ENCODE data around the gene COMT.

COMT gene

GRCh38 chr22:19951346-19951745, 9.8 kb downstream of the COMT start:
- H3K4me3 ChIP-seq (ENCODE audit: low read depth, low read length): no peak overlapping the region
- TF ChIP-seq, protein P1, sequence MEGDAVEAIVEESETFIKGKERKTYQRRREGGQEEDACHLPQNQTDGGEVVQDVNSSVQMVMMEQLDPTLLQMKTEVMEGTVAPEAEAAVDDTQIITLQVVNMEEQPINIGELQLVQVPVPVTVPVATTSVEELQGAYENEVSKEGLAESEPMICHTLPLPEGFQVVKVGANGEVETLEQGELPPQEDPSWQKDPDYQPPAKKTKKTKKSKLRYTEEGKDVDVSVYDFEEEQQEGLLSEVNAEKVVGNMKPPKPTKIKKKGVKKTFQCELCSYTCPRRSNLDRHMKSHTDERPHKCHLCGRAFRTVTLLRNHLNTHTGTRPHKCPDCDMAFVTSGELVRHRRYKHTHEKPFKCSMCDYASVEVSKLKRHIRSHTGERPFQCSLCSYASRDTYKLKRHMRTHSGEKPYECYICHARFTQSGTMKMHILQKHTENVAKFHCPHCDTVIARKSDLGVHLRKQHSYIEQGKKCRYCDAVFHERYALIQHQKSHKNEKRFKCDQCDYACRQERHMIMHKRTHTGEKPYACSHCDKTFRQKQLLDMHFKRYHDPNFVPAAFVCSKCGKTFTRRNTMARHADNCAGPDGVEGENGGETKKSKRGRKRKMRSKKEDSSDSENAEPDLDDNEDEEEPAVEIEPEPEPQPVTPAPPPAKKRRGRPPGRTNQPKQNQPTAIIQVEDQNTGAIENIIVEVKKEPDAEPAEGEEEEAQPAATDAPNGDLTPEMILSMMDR (IDR thresholded peaks at IDR 0.05; ENCODE audit: low read depth, low read length, missing control alignments): no peak
- no peak for DNase-seq (ENCODE audit: low read depth)

DNA sequence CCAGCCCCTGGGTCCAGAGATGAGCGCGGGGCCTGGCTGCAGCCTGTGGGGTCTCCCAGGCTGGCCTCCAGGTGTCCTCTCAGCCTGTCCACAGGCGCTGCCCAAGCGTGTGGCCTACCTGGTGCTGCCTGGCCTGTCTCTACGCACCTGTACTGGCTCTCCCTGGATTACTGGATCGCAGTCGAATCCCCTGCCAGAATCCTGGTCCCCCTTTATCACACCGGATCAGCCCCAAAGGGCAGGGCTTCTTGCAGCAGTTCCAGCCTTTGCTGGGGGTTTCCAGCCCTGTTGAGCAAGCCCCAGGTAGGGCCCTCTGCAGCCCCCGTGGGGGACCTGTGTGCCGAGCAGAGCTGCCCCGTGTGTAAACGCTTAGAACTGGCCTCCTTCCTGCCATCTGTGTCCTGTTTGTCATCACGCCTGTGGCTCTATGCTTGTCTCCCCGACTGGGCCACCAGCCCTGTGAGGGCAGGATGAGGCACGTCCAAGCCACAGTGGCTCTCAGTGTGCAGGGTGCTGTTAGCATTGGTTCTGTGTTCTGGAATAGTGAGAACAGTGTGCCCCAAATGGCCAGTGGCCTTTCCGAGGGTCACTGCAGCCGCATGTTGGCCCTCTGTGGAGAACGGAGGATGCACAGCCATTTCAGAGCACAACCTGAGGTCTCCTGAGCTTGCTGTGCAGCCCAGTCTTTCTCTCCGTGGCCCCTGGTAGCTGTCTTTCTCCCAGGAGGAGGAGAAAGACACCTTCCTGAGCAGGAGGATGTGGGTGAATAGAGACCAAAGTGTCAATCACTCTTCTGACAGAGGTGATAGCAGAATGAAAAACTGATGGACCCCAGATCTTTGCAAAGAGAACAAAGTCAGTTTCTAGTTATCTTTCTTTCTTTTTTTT, 13.9 kb downstream of the COMT start:
- TF ChIP-seq, protein P1 (IDR thresholded peaks at IDR 0.05; ENCODE audit: low read depth, low read length, missing control alignments): no peak
- DNase-seq (ENCODE audit: low read depth): no peak
- H3K4me3 ChIP-seq (ENCODE audit: low read depth, low read length): no peak overlapping the region

- TF ChIP-seq, protein P1 (IDR thresholded peaks at IDR 0.05; ENCODE audit: low read depth, low read length, missing control alignments): no peak
- no peak for DNase-seq (ENCODE audit: low read depth)
- H3K4me3 ChIP-seq (ENCODE audit: low read depth, low read length): no peak overlapping the region
Observed at GRCh38 chr22:19957445-19957844, 15.9 kb downstream of the COMT start.

DNA sequence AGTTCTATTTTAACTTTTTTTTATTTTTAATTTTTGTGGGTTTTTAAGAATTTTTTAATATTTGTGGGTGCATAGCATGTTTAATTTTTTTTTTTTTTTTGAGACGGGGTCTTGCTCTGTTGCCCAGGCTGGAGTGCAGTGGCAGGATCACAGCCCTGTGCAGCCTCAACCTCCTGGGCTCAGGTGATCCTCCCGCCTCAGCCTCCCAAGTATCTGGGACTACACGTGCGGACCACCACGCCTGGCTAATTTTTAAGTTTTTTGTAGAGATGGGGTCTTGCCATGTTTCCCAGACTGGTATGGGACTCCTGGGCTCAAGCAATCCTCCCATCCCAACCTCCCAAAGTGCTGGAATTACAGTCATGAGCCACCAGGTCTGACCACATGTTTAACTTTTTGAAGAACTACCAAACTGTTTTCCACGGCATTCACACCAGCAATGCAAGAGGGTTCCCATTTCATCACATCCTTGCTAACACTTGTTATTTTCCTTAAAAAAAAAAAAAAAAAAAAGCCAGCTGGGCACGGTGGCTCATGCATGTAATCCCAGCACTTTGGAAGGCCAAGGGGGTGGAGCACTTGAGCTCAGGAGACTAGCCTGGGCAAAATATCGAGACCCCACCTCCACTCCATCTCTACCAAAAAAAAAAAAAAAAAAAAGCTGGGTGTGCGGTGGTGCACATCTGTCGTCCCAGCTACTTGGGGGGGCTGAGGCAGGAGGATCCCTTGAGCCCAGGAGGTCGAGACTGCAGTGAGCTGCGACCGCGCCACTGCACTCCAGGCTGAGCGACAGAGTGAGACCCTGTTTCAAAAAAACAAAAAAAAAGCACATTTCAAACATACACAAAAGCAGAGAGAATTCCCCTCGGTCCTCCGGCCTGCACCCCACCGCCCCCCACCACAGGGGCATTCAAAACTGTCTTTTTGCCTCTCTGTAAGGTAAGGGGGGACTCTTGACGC, 16.8 kb downstream of the COMT start:
- no peak overlapping the region for H3K4me3 ChIP-seq (ENCODE audit: low read depth, low read length)
- TF ChIP-seq, protein P1 (IDR thresholded peaks at IDR 0.05; ENCODE audit: low read depth, low read length, missing control alignments): no peak

DNA sequence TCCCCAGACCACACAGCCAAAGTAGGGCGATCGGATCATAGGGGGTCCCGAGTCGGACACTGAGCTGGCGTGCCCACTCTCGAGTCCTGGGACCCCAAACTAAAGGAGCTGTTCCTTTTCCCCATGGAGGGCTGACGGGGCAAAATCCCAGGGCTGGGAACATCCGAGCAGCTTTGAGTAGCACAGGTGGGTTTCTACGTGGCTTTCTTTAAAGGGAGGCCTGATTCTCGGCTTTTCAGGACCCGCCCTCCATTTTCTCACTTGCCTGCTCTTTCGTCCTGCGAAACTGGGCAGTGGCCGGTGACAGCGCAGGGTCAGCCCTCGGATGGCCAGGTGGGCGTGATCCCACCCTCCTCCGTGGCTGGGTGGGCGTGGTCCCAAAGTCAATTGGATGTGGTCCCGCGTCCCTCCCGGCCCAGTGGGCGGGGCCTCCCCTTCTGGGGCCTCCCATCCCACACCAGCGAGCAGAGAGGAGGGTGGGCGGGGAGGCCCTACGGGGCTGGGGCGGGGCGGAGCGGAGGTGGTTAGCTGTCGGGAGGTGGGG, 17.5 kb downstream of the COMT start:
- H3K4me3 ChIP-seq (ENCODE audit: low read depth, low read length): no peak overlapping the region
- TF ChIP-seq, protein P1 (IDR thresholded peaks at IDR 0.05; ENCODE audit: low read depth, low read length, missing control alignments): no peak
- DNase-seq (ENCODE audit: low read depth): no peak

More for the DNA sequence above, 16.8 kb downstream of the COMT start:
- no peak for DNase-seq (ENCODE audit: low read depth)

- H3K4me3 ChIP-seq (ENCODE audit: low read depth, low read length): no peak overlapping the region
- TF ChIP-seq, protein P1 (IDR thresholded peaks at IDR 0.05; ENCODE audit: low read depth, low read length, missing control alignments): no peak
- no peak for DNase-seq (ENCODE audit: low read depth)
Observed at GRCh38 chr22:19959587-19960490, 18.3 kb downstream of the COMT start.
